Measurements from ENCODE around the gene ZNF626.
"Not testable (repeated sequence)": the region's sequence is repeated elsewhere in the genome, so short reads cannot be mapped to it uniquely, and the experiment has no call there.

The ZNF626 gene

DNA sequence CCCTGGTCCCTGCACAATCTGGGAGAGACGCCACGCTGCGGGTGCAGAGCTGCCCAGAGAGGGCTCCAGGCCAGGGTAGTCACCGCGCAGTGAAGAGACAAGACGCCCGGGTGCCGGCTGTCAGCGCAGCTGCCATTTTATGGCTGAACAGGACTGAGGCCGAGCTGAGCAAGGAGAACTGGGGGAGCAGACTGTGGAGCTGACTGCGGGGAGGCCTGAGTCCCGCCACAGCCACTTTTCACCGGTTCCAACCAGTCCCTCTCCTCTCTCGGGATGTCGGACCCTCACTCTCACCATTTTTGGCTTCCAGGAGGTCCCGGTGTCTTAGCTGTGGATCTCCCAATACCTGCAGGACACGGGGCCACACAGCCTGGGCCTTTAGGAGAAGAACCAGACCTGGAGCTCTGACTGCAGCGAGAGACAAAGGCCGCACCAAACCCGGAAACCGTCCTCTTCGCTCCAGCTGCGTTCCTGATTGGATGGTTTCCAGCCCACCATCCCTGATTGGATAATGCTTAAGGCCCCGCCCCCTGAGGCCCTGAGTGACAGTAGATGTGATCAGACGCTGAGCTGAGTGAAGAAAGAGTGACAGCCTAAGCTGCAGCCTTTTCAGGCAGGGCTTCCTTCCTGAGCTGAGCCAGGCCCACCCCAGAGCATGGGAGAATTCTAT, at the start of gene ZNF626:
Gene ZNF626 (minus strand): TSS at position 422 of the 670 bp plus-strand sequence. CDS start 125 bp downstream, at position 297.
- no peak for DNase-seq

DNA sequence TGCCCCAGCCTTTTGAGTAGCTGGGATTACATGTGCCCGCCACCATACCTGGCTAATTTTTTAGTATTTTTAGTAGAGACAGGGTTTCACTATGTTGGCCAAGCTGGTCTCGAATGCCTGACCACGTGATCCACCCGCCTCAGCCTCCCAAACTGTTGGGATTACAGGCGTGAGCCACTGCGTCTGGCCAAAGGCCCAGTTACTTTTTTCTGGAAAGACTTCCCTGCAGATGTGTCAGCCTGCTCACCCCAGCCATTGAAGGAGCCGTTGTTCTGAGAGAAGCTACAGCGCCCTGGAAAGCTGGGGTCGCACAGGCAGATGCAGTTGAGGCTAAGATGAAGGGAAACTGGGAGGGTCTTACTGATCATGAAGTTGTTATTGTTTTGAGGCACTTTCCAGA, 7.9 kb upstream of the ZNF626 start:
- no peak for DNase-seq

DNA sequence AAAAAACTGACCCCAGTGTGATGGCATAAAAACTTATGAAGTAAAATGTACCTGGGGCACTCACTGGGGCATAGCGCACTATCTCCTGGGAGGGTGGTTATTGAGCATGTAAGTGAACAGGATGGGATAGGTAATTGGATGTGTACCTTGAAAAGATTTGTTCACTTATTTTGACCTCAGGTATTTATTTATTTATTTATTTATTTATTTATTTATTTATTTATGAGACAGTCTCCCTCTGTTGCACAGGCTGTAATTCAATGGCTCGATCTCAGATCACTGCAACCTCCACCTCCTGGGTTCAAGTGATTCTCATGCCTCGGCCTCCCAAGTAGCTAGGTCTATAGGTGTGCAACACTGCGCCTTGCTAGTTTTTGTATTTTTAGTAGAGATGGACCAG, 5.9 kb upstream of the ZNF626 start:
- no peak for DNase-seq

DNA sequence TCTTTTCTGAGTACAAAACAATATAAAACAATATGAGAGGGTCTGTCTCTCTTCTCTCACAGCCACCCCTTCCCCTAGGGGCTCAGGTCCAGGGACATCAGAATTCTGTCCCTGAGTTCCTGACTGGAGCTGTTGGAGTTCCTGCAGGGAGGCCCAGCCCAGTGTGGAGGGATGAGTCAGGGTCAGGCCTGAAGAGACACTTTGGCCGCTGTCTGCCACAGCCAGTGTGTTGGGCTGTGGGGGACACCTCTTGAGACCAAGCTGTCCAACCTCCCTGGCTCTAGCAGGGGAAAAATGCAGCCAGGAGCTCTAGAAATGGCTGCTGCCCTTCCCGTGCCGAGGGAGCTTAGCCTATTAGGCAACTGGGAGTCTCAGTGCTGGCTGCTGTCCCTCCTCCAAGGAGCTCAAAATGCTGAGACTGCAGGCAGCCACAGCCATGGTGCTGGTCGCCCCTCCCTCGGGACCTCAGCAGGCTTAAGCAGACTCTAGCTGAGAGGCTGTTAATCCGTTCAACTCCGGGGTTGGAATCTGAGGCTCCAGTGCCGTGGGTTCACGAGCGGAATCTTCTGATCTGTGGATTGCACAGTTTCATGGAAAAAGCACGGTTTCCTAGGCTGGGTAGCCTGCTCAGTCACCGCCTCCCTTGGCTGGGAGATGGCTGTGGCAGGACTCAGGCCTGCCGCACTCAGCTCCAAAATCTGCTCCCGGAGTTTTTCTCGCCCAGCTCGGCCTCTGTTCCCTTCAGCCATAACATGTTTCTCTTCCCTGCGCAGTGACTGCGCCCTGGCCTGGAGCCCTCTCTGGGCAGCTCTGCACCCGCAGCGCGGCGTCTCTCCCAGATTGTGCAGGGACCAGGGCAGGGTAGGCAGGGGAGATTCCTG, 3.8 kb upstream of the ZNF626 start:
- no peak for DNase-seq

DNA sequence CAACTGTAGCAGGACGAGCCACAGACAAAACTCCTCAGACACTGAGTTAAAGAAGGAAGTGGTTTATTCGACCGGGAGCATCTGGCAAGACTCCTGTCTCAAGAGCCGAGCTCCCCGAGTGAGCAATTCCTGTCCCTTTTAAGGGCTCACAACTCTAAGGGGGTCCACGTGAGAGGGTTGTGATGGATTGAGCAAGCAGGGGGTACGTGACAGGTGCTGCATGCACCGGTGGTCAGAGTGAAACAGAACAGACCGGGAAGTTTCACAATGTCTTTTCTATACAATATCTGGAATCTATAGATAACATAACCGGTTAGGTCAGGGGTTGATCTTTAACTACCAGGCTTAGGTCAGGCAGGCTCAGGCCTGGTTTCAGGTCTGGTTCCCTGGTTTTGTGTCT, 3.1 kb upstream of the ZNF626 start:
- DNase-seq = not testable (repeated sequence)

DNA sequence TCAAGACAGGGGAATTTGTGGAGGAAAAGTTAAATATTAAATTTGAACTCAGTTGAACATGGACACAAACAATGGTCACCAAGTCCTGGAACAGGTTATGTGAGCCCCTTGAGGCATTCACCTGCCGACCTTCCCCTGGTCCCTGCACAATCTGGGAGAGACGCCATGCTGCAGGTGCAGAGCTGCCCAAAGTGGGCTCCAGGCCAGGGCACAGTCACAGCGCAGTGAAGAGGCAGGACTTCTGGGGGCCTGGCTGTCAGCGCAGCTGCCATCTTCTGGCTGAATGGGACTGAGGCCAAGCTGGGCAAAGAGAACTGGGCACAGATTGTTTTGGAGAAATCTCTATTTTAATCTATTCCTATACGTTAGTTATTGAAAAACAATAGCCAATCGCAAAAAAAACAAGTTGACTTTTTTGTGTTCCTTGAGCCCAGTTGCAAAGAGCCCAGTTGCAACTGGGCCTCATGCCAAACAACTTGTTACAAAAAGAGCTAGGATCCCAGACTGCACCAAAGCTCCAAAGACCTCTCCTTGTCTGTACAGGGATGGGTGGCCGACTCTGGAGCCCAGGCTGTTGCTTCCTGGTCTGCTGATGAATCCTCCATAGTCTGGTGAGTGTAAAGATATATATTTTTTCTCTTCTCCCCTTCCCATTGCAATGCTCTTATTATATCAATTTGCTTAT, 1.2 kb upstream of the ZNF626 start:
- DNase-seq = no peak

DNA sequence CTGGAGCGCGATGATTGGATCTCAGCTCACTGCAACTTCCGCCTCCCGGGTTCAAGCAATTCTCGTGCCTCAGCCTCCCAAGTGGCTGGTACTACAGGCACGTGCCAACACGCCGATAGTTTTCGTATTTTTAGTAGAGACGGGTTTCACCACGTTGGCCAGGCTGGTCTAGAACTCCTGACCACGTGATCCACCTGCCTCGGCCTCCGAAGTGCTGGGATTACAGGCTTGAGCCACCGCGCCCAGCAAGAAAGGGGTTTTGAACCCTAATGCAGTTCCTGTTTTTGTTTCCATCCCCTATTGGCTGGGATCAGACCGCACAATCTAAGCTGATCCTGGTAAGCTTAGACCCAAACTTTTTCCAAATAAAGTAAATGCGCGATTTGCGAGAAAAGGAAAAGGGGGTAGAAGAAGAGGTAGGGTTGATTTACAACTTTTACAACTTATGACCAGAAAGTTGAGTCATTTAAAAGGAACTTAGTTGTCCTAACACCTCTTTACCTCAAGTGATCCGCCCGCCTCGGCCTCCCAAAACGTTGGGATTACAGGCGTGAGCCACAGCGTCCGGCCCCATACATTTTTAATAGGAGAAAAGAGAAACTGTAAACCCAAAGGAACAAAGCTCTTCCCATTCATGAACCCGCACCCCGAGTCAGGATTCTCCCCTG, 764 bp downstream of the ZNF626 start:
- DNase-seq = no peak

DNA sequence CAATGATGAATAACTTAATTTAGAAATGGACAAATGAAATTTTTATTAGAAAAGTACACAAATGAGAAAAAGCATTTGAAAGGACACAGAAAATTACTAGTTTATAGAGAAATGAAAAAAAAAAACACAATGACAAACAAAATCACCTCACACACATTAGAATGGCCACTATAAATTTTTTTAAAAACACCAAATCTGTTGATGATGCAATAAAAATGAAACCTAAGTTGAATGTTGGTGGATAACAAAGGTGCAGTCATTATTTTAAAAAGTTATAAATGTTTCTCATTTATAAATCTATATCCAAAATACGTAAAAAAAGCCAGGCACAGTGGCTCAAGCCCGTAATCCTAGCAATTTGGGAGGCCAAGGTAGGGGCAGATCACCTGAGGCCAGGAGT, 20.8 kb downstream of the ZNF626 start:
- DNase-seq = no peak

DNA sequence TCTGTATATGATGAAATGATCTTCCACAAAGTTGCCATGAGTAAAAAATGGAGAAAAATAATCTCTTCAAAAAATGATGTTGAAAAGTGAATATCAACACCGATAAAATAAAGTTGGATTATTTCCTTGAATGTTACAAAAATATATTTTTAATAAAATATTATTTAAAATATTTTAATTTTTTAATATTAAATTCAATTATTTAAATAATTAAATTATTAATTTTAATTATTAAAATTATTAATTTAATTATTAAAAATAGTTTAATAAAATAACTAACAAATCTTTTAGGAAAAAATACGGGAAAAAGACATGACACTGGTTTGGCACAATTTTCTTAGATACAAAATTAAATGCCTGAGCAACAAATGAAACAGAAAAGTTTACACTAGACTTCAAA, 21.3 kb downstream of the ZNF626 start:
- no peak for DNase-seq

DNA sequence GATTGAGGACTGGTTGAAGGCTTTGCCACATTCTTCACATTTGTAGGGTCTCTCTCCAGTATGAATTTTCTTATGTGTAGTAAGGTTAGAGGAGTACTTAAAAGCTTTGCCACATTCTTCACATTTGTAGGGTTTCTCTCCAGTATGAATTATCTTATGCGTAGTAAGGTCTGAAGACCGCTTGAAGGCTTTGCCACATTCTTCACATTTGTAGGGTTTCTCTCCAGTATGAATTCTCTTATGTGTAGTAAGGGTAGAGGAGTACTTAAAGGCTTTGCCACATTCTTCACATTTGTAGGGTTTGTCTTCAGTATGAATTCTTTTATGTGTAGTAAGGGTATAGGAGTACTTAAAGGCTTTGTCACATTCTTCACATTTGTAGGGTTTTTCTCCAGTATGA, 36.8 kb downstream of the ZNF626 start:
- not testable (repeated sequence) for DNase-seq

DNA sequence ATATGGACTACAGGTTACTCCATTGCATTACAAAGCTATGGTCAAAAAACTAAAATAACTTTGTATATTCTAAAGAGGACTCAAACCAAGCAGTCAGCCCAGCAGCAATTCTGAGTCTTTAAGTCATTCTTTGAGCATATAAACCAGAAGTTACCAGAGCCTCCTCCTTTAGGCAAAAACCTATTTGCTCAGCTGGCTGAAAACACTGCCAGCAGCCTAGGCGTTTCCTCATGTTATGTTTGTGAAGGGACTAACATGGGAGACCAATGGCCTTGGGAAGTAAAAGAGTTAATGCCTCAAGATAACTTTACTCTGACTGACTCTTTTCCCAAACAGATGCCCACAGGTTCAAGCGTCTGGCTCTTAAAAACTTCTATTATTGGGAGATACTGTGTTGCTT, 45.3 kb downstream of the ZNF626 start:
- no peak for DNase-seq

DNA sequence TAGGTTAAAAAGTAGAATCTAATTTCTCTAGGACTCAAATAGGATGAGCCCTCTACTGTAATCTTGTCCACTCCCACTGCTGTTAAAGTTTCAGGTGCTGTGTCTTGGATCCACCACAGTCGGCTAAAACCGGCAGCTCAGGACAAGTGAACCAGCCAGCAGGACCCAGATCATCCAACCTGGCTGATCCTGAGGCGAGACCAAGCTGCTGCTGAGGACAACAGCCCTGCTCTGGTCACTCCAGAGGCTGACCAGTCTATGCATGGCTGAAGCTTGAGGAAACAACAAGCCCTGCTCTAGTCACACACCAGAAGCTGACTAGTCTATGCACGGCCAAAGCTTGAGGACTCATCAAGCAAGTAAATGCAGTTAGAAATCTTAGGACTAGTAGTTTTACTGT, 46.4 kb downstream of the ZNF626 start:
- not testable (repeated sequence) for DNase-seq

DNA sequence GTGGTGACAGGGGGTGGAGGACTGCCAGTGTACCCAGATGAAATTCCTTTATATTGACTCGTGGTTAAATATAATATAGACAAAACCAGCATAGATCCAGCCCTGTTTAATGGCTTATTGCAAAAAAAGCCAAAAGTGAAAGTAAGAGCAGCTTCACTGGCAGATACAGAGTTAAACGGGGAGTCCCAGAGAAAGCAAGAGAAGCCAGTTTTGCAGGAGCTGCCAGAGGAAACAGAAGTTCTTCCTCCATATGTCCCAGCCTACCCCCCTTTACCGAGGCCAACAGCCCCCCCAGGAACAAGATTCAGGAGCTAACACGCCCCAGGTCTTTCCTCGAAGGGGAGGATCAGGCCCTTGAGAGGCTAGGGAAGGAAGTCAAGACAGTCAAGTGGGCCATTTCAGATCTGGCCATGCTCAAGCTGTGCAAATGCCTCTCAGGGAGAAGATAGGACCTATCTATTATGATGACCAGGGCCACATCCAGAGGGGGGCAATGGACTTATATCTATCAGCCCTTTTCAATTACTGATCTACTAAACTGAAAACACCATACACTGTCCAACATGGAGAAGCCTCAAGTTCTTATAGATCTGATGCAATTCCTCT, 48.6 kb downstream of the ZNF626 start:
- DNase-seq = no peak

DNA sequence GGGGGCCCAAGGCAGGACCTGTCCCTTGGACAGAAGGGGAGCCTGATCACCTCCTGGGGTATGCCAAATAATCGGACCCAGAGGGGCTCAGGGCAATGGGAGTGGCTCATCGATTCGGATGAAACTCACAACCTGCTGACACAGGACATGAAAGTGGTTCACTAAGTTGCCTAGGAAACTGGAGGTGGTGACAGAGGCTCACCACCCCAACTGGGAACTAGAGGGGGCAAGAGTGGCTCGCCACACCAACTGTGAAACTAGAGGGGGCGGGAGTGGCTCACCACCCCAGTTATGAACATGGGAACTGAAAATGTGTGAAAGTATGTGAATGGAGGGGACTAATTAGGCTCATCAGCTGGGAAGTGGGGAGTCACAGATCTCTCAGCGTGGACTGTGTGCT, 49.5 kb downstream of the ZNF626 start:
- DNase-seq = no peak

DNA sequence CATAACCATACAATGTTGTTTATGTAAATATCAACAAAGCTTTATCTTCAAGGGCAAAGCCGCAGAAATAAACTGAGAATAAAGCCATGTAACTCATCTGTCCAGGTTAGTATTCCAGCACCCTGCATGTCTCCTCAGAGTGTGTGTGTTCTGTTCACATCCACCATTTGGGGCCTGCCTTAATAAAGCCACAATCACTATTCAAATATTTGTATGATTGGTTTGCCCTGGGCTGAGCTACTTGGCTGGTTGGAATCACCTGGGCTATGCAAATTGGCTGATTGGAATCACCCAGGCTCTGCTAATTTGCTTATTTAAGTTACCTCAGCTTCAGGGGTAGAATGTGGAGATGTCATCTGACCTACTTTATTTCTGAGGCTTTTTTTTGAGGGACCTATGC, 53.4 kb downstream of the ZNF626 start:
- DNase-seq = no peak

Measured in Kasumi-1 (cell line).